Natural killer cell (primary cell): ENCODE measurements around the gene CLEC16A. TPM values are rescaled to one million over a fixed set of nuclear protein-coding genes. Genes with fewer than 3 reads are reported as not detected.

Experiments used
- ATAC-seq, 3 donors: fragments of 150-1000 bp in 2 of 3; fragments of 200-7000 bp in 1 of 3; cut with Tn5 transposase; 1 replicate in 1 of 3; 2 replicates in 2 of 3; pipeline ENCODE4 v1.10.0; 2021; ENCODE audit warnings: mild to moderate bottlenecking in 2 of 3, moderate library complexity in 2 of 3
- DNase-seq, 2 donors: peaks; one replicate each; pipeline versions ENCODE4 v3.0.0 to v3.0.0-alpha.2; 2013 to 2021; ENCODE audit warnings: mixed read lengths in 1 of 2
- H3K27ac ChIP-seq: one replicate; pipeline ENCODE4 v1.5.1; 2013; ENCODE audit warnings: mild to moderate bottlenecking, low read length
- H3K27me3 ChIP-seq: one replicate; pipeline ENCODE4 v1.6.1; 2013; ENCODE audit warnings: low read length; ENCODE audit not compliant: control insufficient read depth, insufficient read depth
- H3K36me3 ChIP-seq: one replicate; pipeline ENCODE4 v1.6.1; 2013; ENCODE audit warnings: low read length; ENCODE audit not compliant: control insufficient read depth, insufficient read depth
- H3K4me1 ChIP-seq: one replicate; pipeline ENCODE4 v1.6.1; 2013; ENCODE audit warnings: low read length; ENCODE audit not compliant: control insufficient read depth, insufficient read depth
- H3K4me3 ChIP-seq: one replicate; pipeline ENCODE4 v1.5.1; 2013; ENCODE audit warnings: low read length
- H3K9me3 ChIP-seq: one replicate; pipeline ENCODE4 v1.6.1; 2013; ENCODE audit warnings: low read length; ENCODE audit not compliant: control insufficient read depth, insufficient read depth
- H3K27ac Mint-ChIP-seq, 2 donors: one replicate each; pipeline ENCODE4 v1.8.0; 2022; ENCODE audit warnings: mild to moderate bottlenecking in 2 of 2, mixed read lengths in 2 of 2, moderate library complexity in 1 of 2
- H3K27me3 Mint-ChIP-seq, 2 donors: one replicate each; pipeline ENCODE4 v1.8.0; 2022; ENCODE audit warnings: low read depth in 2 of 2, mixed read lengths in 2 of 2
- H3K36me3 Mint-ChIP-seq: one replicate; pipeline ENCODE4 v1.8.0; 2022; ENCODE audit warnings: mixed read lengths
- H3K4me1 Mint-ChIP-seq, 2 donors: one replicate each; pipeline ENCODE4 v1.8.0; 2022; ENCODE audit warnings: mixed read lengths in 2 of 2
- H3K4me3 Mint-ChIP-seq: one replicate; pipeline ENCODE4 v1.8.0; 2022; ENCODE audit warnings: mild to moderate bottlenecking, moderate library complexity, mixed read lengths
- H3K9me3 Mint-ChIP-seq, 2 donors: one replicate each; pipeline ENCODE4 v1.8.0; 2022; ENCODE audit warnings: mixed read lengths in 2 of 2
- CTCF ChIP-seq: fragments of 200-600 bp; IDR thresholded peaks from one replicate; pipeline ENCODE4 v1.8.0; 2022; ENCODE audit warnings: antibody characterized with exemption
- WGBS: methylation state at CpG from one replicate; pipeline ENCODE4 v1.1.7; 2013; ENCODE audit warnings: missing lambda C conversion rate; ENCODE audit not compliant: insufficient coverage; 5-methylcytosine and 5-hydroxymethylcytosine counted together
- intact Hi-C: fragments of 100-400 bp; cut with micrococcal nuclease; formaldehyde crosslinking; loops from one replicate; pipeline ENCODE4 v1.14.2; 2022
- total RNA-seq, 4 donors: library from RNA; stranded (reverse); fragments of 120-200 nt in 1 of 4; gene quantifications; one replicate each; pipeline versions ENCODE4 v1.2.3 to v1.2.4, GENCODE V29; 2013 to 2022

CLEC16A gene
- total RNA-seq, 3 donors from 2014 or later (not counting 1 experiment from before 2014, with no cell fraction given) = 35.9 to 50.5 (median 37.4) TPM

GRCh38 chr16:11022002-11022401, 77.6 kb downstream of the CLEC16A start:
- no peaks in the 10 kb centered on the region for H3K4me1 Mint-ChIP-seq
- no peak for TF ChIP-seq CTCF
- no peak overlapping the region for H3K27ac Mint-ChIP-seq
- peaks cover 3% of the 10 kb centered on the region for H3K9me3 ChIP-seq
- H3K9me3 Mint-ChIP-seq = peaks cover 0 to 4% of the 10 kb centered on the region in 2 donors
- H3K4me3 ChIP-seq = no peak overlapping the region
- H3K36me3 Mint-ChIP-seq = peaks cover 14% of the 10 kb centered on the region
- H3K4me1 ChIP-seq = no peaks in the 10 kb centered on the region
- H3K27me3 Mint-ChIP-seq = no peaks in the 10 kb centered on the region
- ATAC-seq (no peak), DNase-seq (no peak)
- no peak overlapping the region for H3K27ac ChIP-seq
- H3K4me3 Mint-ChIP-seq = no peak overlapping the region
- intact Hi-C loops = no loop called here
- H3K27me3 ChIP-seq = no peaks in the 10 kb centered on the region
- WGBS = 97% methylated on average over 3 of the region's 3 CpGs
- H3K36me3 ChIP-seq = peaks cover 32% of the 10 kb centered on the region

- no peak overlapping the region for H3K27ac Mint-ChIP-seq
Measured at GRCh38 chr16:11023262-11024039, 79.1 kb downstream of the CLEC16A start.

GRCh38 chr16:11024333-11025053, 80.1 kb downstream of the CLEC16A start:
- no peak overlapping the region for H3K27ac Mint-ChIP-seq
- Histone ChIP-seq H3K36me3 (peaks cover 35% of the 10 kb centered on the region), H3K27ac (no peak overlapping the region), H3K4me1 (no peaks in the 10 kb centered on the region), H3K4me3 (no peak overlapping the region), H3K27me3 (no peaks in the 10 kb centered on the region), H3K9me3 (peaks cover 7% of the 10 kb centered on the region)
- peaks cover 34% of the 10 kb centered on the region for H3K36me3 Mint-ChIP-seq
- H3K4me3 Mint-ChIP-seq = no peak overlapping the region
- ATAC-seq (no peak), DNase-seq (no peak)
- intact Hi-C loops = no loop called here
- WGBS = 97% methylated on average over 9 of the region's 9 CpGs
- H3K4me1 Mint-ChIP-seq = no peaks in the 10 kb centered on the region
- TF ChIP-seq CTCF = no peak
- H3K9me3 Mint-ChIP-seq = peaks cover 0 to 7% of the 10 kb centered on the region in 2 donors
- no peaks in the 10 kb centered on the region for H3K27me3 Mint-ChIP-seq

More at GRCh38 chr16:11023262-11024039, 79.1 kb downstream of the CLEC16A start:
- peaks cover 0 to 4% of the 10 kb centered on the region in 2 donors for H3K9me3 Mint-ChIP-seq
- Histone ChIP-seq H3K4me3 (no peak overlapping the region), H3K27ac (no peak overlapping the region), H3K27me3 (no peaks in the 10 kb centered on the region), H3K36me3 (peaks cover 33% of the 10 kb centered on the region), H3K4me1 (no peaks in the 10 kb centered on the region), H3K9me3 (peaks cover 7% of the 10 kb centered on the region)
- TF ChIP-seq CTCF = no peak
- intact Hi-C loops = no loop called here
- DNase-seq = no peak
- ATAC-seq = no peak
- no peak overlapping the region for H3K4me3 Mint-ChIP-seq
- WGBS = 82% methylated on average over 2 of the region's 3 CpGs
- no peaks in the 10 kb centered on the region for H3K4me1 Mint-ChIP-seq
- peaks cover 24% of the 10 kb centered on the region for H3K36me3 Mint-ChIP-seq
- H3K27me3 Mint-ChIP-seq = no peaks in the 10 kb centered on the region
